T-cell (primary cell): ENCODE results near the gene GLIS2. TPM values are rescaled to one million over a fixed set of nuclear protein-coding genes. Genes with fewer than 3 reads are reported as not detected.
"Not testable (repeated sequence)": the region's sequence is repeated elsewhere in the genome, so short reads cannot be mapped to it uniquely, and the experiment has no call there.

Experiments
- ATAC-seq, 4 experiments: fragments of 200-7000 bp in 3 of 4; fragments of 150-1000 bp in 1 of 4; cut with Tn5 transposase; replicated peaks in 1 of 4; 1 replicate in 3 of 4; 2 replicates in 1 of 4; pipeline ENCODE4 v1.10.0; 2021; ENCODE audit warnings: moderate library complexity in 3 of 4, mild to moderate bottlenecking in 2 of 4, moderate number of reproducible peaks in 1 of 4
- CTCF ChIA-PET, 2 donors: fragments of 300-600 bp; sonication (Branson Sonifier 250); formaldehyde crosslinking; loops; one replicate each; lab custom pipeline; 2022; ENCODE audit warnings: antibody characterized with exemption in 2 of 2; lab: Charles Lee
- POLR2A ChIA-PET, 2 donors: fragments of 300-600 bp; sonication (Branson Sonifier 250); formaldehyde crosslinking; loops; one replicate each; lab custom pipeline; 2022; ENCODE audit warnings: antibody characterized with exemption in 2 of 2; lab: Charles Lee
- DNase-seq, 35 experiments: peaks; one replicate each; pipeline versions ENCODE4 v3.0.0 to v3.0.0-alpha.2; 2013 to 2023
- H3K27ac ChIP-seq: one replicate; pipeline ENCODE4 v1.5.1; 2013; ENCODE audit warnings: low read length
- H3K27me3 ChIP-seq, 2 experiments: replicated peaks in 1 of 2; 1 replicate in 1 of 2; 2 replicates in 1 of 2; pipeline versions ENCODE4 v1.6.1 to v1.7.0; 2013; ENCODE audit warnings: low read length in 1 of 2, mixed read lengths in 1 of 2; ENCODE audit not compliant: control insufficient read depth in 2 of 2, insufficient read depth in 2 of 2; ENCODE audit errors: extremely low read depth in 1 of 2
- H3K36me3 ChIP-seq, 2 donors: 1 replicate in 1 of 2; 2 replicates in 1 of 2; pipeline versions ENCODE4 v1.6.1 to v1.7.0; 2013; ENCODE audit warnings: low read length in 1 of 2; ENCODE audit not compliant: control insufficient read depth in 2 of 2, insufficient read depth in 1 of 2; ENCODE audit errors: extremely low read depth in 1 of 2
- H3K4me1 ChIP-seq, 2 experiments: 1 replicate in 1 of 2; 2 replicates in 1 of 2; pipeline versions ENCODE4 v1.6.1 to v1.7.0; 2013; ENCODE audit warnings: low read length in 2 of 2, mixed read lengths in 1 of 2; ENCODE audit not compliant: insufficient read depth in 2 of 2, control insufficient read depth in 1 of 2; ENCODE audit errors: extremely low read depth in 1 of 2
- H3K4me3 ChIP-seq, 2 donors: 1 replicate in 1 of 2; 2 replicates in 1 of 2; pipeline versions ENCODE4 v1.5.1 to v1.7.0; 2013; ENCODE audit warnings: mild to moderate bottlenecking in 2 of 2, low read length in 1 of 2, moderate library complexity in 1 of 2; ENCODE audit not compliant: control insufficient read depth in 1 of 2; ENCODE audit errors: extremely low read depth in 1 of 2
- H3K9me3 ChIP-seq: 2 replicates; pipeline ENCODE4 v1.7.0; 2013
- H3K27ac Mint-ChIP-seq, 2 donors: one replicate each; pipeline ENCODE4 v1.8.0; 2020 to 2021; ENCODE audit warnings: mild to moderate bottlenecking in 2 of 2, mixed read lengths in 2 of 2
- H3K27me3 Mint-ChIP-seq, 2 donors: one replicate each; pipeline ENCODE4 v1.8.0; 2021 to 2022; ENCODE audit warnings: mixed read lengths in 2 of 2
- H3K36me3 Mint-ChIP-seq: one replicate; pipeline ENCODE4 v1.8.0; 2021; ENCODE audit warnings: mixed read lengths
- H3K4me1 Mint-ChIP-seq, 3 donors: one replicate each; pipeline ENCODE4 v1.8.0; 2020 to 2022; ENCODE audit warnings: mixed read lengths in 3 of 3, mild to moderate bottlenecking in 1 of 3
- H3K4me3 Mint-ChIP-seq, 3 donors: one replicate each; pipeline ENCODE4 v1.8.0; 2020 to 2022; ENCODE audit warnings: mild to moderate bottlenecking in 3 of 3, mixed read lengths in 3 of 3, moderate library complexity in 3 of 3
- H3K9me3 Mint-ChIP-seq, 3 donors: one replicate each; pipeline ENCODE4 v1.8.0; 2020 to 2022; ENCODE audit warnings: mixed read lengths in 3 of 3
- WGBS: methylation state at CpG from one replicate; pipeline ENCODE4 v1.1.5; 2013; ENCODE audit warnings: missing lambda C conversion rate; ENCODE audit not compliant: insufficient coverage; 5-methylcytosine and 5-hydroxymethylcytosine counted together
- total RNA-seq, 35 experiments: library from RNA in 6 of 35; stranded (reverse) in 6 of 35; fragments of 120-200 nt in 1 of 35; gene quantifications; one replicate each; pipeline versions ENCODE4 v1.2.1 to v1.2.4 and lab custom pipeline; 2013 to 2026

The GLIS2 gene
- total RNA-seq, 5 donors from 2014 or later (not counting 1 experiment from before 2014, with no cell fraction given) = 0.18 to 0.20 (median 0.19) TPM; not detected in 2

- no peak overlapping the region for H3K4me3 ChIP-seq
- Mint-ChIP-seq H3K4me3 (no peak overlapping the region), H3K27me3 (peaks cover 0 to 10% of the 10 kb centered on the region in 2 donors), H3K36me3 (no peaks in the 10 kb centered on the region), H3K9me3 (no peaks in the 10 kb centered on the region), H3K27ac (no peak overlapping the region), H3K4me1 (peaks cover 0 to 8% (median 3%) of the 10 kb centered on the region in 3 donors)
- peaks cover 0 to 43% of the 10 kb centered on the region in 2 experiments for H3K27me3 ChIP-seq
- H3K9me3 ChIP-seq = no peaks in the 10 kb centered on the region
- POLR2A ChIA-PET = no interaction called here
- ATAC-seq = no peak
- 81% methylated on average over 18 of the region's 19 CpGs for WGBS
- CTCF ChIA-PET = interaction anchor here in 1 of 2 donors (1.7 kb wide), 1 partner anchor 44 kb away, joined by 3 read pairs; no protein-coding TSS in a partner anchor
- DNase-seq = no peak
- H3K27ac ChIP-seq = no peak overlapping the region
- no peaks in the 10 kb centered on the region for H3K36me3 ChIP-seq
- peaks cover 0 to 12% of the 10 kb centered on the region in 2 experiments for H3K4me1 ChIP-seq
Observed at GRCh38 chr16:4332623-4333307, 16.9 kb downstream of the GLIS2 start.

- no peak overlapping the region for H3K27ac ChIP-seq
- no peaks in the 10 kb centered on the region for H3K9me3 ChIP-seq
- WGBS = 70% methylated on average over 8 of the region's 9 CpGs
- no peak for ATAC-seq
- peaks cover 0 to 3% of the 10 kb centered on the region in 2 donors for H3K36me3 ChIP-seq
- Mint-ChIP-seq H3K27ac (no peak overlapping the region), H3K9me3 (no peaks in the 10 kb centered on the region), H3K4me1 (peaks cover 0 to 5% (median 3%) of the 10 kb centered on the region in 3 donors), H3K36me3 (no peaks in the 10 kb centered on the region), H3K27me3 (peaks cover 0 to 7% of the 10 kb centered on the region in 2 donors), H3K4me3 (no peak overlapping the region)
- POLR2A ChIA-PET = no interaction called here
- CTCF ChIA-PET = no interaction called here
- H3K27me3 ChIP-seq = peaks cover 0 to 38% of the 10 kb centered on the region in 2 experiments
- no peak overlapping the region for H3K4me3 ChIP-seq
- no peak for DNase-seq
- H3K4me1 ChIP-seq = peaks cover 0 to 7% of the 10 kb centered on the region in 2 experiments
Observed at GRCh38 chr16:4333308-4333638, 17.4 kb downstream of the GLIS2 start.

- H3K4me3 ChIP-seq, H3K4me1 ChIP-seq, H3K9me3 ChIP-seq, H3K4me1 Mint-ChIP-seq, H3K4me3 Mint-ChIP-seq, CTCF ChIA-PET, H3K9me3 Mint-ChIP-seq, ATAC-seq, POLR2A ChIA-PET, H3K36me3 ChIP-seq, H3K36me3 Mint-ChIP-seq, H3K27ac Mint-ChIP-seq, H3K27ac ChIP-seq, DNase-seq, H3K27me3 Mint-ChIP-seq: not testable (repeated sequence)
- peaks cover 0 to 33% of the 10 kb centered on the region in 2 experiments for H3K27me3 ChIP-seq
- WGBS = 84% methylated on average over 7 of the region's 9 CpGs
Observed at GRCh38 chr16:4333714-4334113, 17.8 kb downstream of the GLIS2 start.

- Histone ChIP-seq H3K4me1 (peaks cover 0 to 3% of the 10 kb centered on the region in 2 experiments), H3K36me3 (peaks cover 11 to 13% of the 10 kb centered on the region in 2 donors), H3K9me3 (no peaks in the 10 kb centered on the region), H3K27ac (no peak overlapping the region), H3K4me3 (no peak overlapping the region), H3K27me3 (peaks cover 0 to 24% of the 10 kb centered on the region in 2 experiments)
- no peaks in the 10 kb centered on the region for H3K36me3 Mint-ChIP-seq
- DNase-seq (no peak), ATAC-seq (no peak)
- H3K4me1 Mint-ChIP-seq = no peaks in the 10 kb centered on the region
- no peaks in the 10 kb centered on the region for H3K27me3 Mint-ChIP-seq
- WGBS = 97% methylated on average over 23 of the region's 32 CpGs
- CTCF ChIA-PET = interaction anchor here (0.6 to 0.7 kb wide), 2 partner anchors 24 to 685 kb away, joined by 4 to 13 read pairs; no protein-coding TSS in a partner anchor
- no peaks in the 10 kb centered on the region for H3K9me3 Mint-ChIP-seq
- H3K4me3 Mint-ChIP-seq = no peak overlapping the region
- POLR2A ChIA-PET = no interaction called here
- H3K27ac Mint-ChIP-seq = no peak overlapping the region
Observed at GRCh38 chr16:4334724-4335495, 19.0 kb downstream of the GLIS2 start.

GRCh38 chr16:4336701-4337539 lies 21.1 kb downstream of the GLIS2 start:
- Histone ChIP-seq H3K36me3 (peaks cover 19 to 27% of the 10 kb centered on the region in 2 donors), H3K4me1 (peaks cover 0 to 10% of the 10 kb centered on the region in 2 experiments), H3K27me3 (peaks cover 0 to 15% of the 10 kb centered on the region in 2 experiments), H3K27ac (no peak overlapping the region), H3K9me3 (no peaks in the 10 kb centered on the region), H3K4me3 (no peak overlapping the region)
- ChIA-PET POLR2A (no interaction called here), CTCF (no interaction called here)
- Mint-ChIP-seq H3K27me3 (no peaks in the 10 kb centered on the region), H3K9me3 (no peaks in the 10 kb centered on the region), H3K36me3 (no peaks in the 10 kb centered on the region), H3K4me1 (no peaks in the 10 kb centered on the region), H3K27ac (no peak overlapping the region), H3K4me3 (no peak overlapping the region)
- DNase-seq (no peak), ATAC-seq (no peak)
- 93% methylated on average over 30 of the region's 41 CpGs for WGBS

GRCh38 chr16:4337540-4338088 lies 21.7 kb downstream of the GLIS2 start:
- ChIA-PET POLR2A (no interaction called here), CTCF (no interaction called here)
- Histone ChIP-seq H3K4me3 (no peak overlapping the region), H3K9me3 (no peaks in the 10 kb centered on the region), H3K27ac (no peak overlapping the region), H3K27me3 (peaks cover 0 to 10% of the 10 kb centered on the region in 2 experiments), H3K36me3 (peaks cover 19 to 27% of the 10 kb centered on the region in 2 donors), H3K4me1 (peaks cover 0 to 10% of the 10 kb centered on the region in 2 experiments)
- no peak for DNase-seq
- no peaks in the 10 kb centered on the region for H3K27me3 Mint-ChIP-seq
- H3K4me3 Mint-ChIP-seq = no peak overlapping the region
- no peak for ATAC-seq
- no peaks in the 10 kb centered on the region for H3K36me3 Mint-ChIP-seq
- H3K27ac Mint-ChIP-seq = no peak overlapping the region
- no peaks in the 10 kb centered on the region for H3K4me1 Mint-ChIP-seq
- H3K9me3 Mint-ChIP-seq = no peaks in the 10 kb centered on the region
- 97% methylated on average over 10 of the region's 12 CpGs for WGBS
